GM18505 (cell line): Measurements from ENCODE around the gene PTPN2.

ENCODE experiments used
- ATAC-seq: cut with Tn5 transposase; IDR thresholded peaks from one replicate; pipeline ENCODE4 v1.9.1; 2021; ENCODE audit not compliant: unreplicated experiment
- POLR2A ChIP-seq: IDR thresholded peaks from 4 replicates; pipeline ENCODE4 v1.6.1; 2011; ENCODE audit warnings: borderline replicate concordance; ENCODE audit not compliant: insufficient read depth, insufficient read length; ENCODE audit errors: extremely low read depth

Gene PTPN2

DNA sequence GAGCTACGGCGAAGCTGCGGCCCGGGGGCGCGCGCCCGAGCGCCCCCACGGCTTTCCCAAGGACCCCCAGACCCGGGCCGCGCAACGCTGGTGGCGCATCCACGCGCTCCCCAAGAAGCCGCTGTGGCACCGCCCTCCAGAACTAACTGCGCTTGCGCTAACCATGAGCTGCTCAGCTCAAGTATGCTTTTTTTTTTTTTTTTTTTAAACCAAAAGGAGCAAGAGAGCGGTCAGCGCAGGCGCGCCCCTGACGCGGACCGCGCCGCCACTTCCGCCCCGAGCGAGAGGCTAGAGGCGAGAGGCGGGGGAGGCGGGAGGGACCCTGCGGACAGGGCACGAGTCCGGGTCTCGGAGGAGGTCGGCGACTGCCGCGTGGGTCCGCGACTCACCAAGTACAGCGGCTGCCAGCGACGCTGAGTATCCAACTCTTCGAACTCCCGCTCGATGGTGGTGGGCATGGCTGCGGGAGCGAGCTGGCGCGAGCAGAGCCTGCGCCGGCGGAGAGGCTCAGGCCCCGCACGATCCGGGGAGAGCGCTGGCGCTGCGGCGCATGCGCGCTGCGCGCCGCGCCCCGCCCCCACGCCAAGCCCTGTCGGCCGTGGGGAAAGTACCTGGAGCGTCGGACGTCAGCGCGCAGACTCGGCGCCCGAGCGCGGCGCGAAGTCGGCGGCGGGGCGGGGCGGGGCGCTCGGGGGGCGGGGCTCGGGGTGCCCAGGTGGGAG, at the start of gene PTPN2:
Gene PTPN2 (minus strand): TSS at position 554 of the 722 bp plus-strand sequence. CDS start 96 bp downstream, at position 458.
- ATAC-seq: peak; percentile 73
- TF ChIP-seq POLR2A: peak; percentile 99

DNA sequence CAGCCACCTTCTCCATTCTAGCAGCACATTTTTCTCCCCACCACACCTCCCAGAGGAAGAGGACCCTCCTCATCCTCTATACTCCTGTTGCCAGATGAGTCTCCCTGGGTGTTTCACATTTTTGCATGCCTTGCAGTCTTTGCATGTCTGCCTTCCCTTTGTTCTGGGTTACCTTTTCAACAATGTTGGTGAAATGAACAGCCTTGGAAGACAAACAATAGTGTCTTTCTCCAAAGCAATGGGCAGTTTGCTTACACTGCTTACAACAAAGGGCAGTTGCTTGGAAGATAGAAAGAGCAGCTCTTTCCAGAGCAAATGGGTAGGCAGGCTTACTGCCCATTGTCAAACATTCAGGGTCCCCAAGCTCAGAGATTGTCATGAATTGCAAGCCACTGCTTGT, 49.3 kb upstream of the PTPN2 start:
- ATAC-seq: no peak
- TF ChIP-seq POLR2A: no peak

DNA sequence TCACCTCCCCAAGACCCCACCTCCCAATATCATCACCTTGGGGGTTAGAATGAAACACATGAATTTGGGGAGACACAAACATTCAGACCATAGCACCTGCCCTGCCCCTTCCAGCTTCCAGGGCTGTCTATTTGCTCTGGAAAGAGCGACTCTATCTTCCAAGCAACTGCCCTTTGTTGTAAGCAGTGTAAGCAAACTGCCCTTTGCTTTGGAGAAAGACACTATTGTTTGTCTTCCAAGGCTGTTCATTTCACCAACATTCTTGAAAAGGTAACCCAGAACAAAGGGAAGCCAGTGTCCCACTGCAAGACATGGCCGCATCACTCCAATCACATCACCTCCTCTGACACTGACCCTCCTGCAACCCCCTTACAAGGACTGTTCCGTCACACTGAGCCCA, 46.9 kb upstream of the PTPN2 start:
- no peak for ATAC-seq
- no peak for TF ChIP-seq POLR2A

DNA sequence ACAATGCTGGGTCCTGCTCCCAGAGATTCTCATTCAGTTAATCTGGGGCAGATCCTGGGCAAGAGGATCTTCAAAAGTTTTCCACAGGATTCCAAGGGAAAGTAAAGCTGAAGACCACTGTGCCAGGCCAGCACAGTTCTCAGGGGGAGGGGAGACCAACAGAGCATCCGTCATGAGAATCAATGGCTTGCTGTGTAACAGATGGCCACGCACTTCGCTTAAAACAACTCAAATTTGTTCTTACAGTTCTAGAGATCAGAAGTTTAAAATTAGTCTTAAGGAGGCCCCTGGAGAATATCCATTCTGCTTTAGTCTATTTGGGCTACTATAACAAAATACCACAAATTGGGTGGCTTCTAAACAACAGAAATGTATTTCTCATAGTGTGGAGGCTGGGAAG, 46.3 kb upstream of the PTPN2 start:
- no peak for ATAC-seq
- no peak for TF ChIP-seq POLR2A

DNA sequence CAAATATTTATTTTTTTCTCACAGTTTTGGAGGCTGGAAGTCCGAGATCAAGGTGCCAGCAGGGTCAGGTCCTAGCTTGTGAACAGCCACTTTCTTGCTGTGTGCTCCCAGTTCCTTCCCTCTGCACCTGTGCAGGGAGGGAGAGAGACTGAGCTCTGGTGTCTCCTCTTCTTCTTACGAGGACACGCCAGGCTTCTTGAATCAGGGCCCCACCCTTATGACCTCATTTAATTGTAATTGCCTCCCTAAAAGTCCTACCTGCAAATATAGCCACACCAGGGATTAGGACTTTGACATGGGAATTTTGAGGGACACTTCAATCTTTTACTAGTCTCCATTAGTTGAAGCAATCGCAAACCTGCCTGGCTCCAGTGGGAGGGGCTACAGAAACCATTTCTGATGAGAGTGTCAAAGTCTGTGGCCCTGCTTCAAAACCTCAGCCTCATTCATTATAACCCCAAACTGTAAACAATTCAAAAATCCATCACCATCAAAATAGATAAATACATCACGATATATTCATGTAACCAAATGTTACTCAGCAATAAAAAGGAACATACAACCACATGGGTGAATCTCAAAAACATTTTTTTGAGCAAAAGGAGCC, 45.5 kb upstream of the PTPN2 start:
- no peak for TF ChIP-seq POLR2A
- ATAC-seq: no peak

DNA sequence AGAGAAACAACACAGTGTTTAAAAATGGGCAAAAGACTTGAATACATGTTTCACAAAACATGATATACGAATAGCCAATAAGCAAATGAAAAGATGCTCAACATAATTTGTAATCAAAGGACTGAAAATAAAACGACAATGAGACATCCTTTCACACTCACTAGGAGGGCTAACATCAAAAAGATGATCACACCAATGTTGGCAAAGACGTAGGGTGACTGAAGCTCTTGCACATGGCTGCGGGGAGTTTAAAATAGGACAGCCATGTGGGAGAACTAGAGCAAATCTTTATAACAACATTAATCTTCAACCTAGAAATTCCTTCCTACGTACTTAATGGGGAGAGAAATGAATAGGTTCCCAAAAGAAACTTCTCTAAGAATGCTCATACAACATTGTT, 44.6 kb upstream of the PTPN2 start:
- TF ChIP-seq POLR2A: no peak
- ATAC-seq: no peak

DNA sequence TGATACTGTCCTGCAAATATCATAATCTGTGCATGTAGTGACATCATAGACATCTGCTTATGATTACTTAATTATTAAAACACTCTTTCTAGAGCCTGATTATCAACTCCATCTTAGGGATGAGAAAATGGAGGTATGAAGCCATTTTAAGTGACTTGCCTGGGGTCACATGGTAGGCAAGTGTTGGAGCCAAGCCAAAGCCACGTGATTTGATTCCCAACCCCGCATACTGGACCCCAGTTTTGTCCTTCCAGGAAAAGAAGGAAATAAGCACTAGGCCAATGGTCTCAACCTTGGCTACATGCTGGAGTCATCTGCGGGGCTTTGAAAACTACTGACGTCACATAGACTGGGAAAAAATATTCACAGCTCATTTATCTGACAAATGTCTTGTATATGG, 44.2 kb upstream of the PTPN2 start:
- ATAC-seq: no peak
- no peak for TF ChIP-seq POLR2A

DNA sequence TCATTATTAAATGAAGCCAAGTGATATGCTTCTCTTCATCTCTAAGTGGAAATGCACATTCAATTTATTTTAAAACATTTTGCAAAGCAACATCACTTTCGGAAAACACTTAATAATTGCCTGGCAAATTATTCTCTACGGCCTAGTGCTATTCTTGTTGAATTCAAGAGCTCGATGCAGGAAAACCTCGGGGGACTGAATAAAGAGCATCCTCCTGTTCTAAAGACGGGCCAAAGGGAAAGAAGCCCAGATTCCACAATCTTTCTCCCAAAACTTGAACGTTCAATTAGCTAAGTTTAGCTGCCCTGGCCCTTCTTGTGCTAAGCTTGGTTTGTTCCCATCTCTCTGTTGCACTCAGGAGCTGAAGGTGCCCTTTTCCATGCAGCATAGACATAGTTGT, 40.6 kb upstream of the PTPN2 start:
- no peak for ATAC-seq
- TF ChIP-seq POLR2A: no peak

DNA sequence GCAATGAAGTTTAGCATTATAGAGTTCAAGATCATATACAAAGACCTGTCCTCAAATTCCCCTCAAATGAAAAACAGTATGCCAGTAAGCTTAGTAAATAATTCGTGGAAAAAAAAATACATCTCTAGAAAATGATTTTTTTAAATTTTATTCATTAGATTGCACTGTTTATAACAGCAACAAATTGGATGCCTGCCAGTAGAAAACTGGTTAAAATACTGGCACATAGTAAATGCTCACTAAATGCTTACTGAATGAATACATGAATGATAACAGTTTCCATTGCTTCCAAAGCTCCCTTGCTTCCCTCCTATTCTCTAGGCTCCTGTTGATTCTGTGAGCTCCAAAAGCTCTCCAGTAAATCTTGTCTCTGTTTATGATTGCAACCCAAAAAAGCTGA, 38.2 kb upstream of the PTPN2 start:
- TF ChIP-seq POLR2A: no peak
- no peak for ATAC-seq

DNA sequence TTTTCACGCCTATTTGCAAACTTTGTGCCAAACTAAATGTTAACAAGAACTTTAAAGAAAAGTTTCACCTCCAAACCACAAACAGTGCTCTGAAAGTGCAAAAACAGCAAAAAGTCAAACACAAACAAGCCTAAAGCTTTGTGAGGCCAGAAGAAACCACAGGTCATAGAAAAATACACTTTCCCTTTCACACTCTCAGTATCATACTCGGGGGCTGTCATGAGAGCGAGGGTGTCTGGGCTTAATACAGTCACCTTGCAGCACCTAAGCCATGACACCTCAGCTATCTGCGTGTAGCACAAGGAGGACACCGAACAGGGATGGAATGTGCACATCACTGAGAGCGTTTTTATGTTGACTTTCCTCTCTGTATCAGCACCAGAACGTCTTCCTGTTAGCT, 37.1 kb upstream of the PTPN2 start:
- no peak for ATAC-seq

DNA sequence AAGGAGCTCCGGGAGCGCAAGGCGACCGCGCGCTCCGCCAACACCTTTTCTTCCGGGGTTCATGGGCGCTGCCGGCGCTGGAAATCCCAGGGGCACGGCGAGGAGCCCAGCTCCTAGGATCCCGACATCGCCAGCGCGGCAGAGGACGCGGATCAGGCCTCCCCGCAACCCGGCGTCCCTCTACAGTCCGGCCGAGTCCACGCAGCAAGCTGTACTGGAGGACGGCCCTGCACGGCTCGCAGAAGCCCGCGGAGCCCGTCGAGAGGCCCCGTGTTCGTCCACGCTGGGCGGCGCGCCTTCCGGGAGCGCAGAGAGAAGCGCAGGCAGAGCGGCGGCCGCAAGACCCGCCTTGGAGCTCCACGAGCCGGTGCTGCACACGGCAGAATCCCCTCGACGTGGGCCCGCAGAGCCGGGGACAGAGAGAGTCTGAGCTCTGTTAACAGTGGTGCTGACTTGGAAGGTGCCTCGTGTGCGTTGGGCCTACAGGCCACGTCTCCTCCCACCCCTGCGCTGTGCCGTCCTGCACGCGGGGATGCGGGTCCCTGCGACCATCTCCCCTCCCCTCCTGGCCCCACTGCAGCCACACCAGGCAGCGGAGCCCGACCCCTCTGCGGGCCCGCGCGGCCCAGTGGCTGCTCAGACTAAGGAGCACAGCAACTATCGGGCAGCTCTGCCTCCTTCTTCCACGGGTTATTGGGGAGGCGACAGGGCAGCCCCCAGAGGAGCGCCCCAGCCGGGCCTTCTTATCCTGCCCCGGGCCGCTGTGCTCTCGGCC, 28.1 kb upstream of the PTPN2 start:
- no peak for TF ChIP-seq POLR2A
- no peak for ATAC-seq

More for the DNA sequence above, 37.1 kb upstream of the PTPN2 start:
- TF ChIP-seq POLR2A: no peak

DNA sequence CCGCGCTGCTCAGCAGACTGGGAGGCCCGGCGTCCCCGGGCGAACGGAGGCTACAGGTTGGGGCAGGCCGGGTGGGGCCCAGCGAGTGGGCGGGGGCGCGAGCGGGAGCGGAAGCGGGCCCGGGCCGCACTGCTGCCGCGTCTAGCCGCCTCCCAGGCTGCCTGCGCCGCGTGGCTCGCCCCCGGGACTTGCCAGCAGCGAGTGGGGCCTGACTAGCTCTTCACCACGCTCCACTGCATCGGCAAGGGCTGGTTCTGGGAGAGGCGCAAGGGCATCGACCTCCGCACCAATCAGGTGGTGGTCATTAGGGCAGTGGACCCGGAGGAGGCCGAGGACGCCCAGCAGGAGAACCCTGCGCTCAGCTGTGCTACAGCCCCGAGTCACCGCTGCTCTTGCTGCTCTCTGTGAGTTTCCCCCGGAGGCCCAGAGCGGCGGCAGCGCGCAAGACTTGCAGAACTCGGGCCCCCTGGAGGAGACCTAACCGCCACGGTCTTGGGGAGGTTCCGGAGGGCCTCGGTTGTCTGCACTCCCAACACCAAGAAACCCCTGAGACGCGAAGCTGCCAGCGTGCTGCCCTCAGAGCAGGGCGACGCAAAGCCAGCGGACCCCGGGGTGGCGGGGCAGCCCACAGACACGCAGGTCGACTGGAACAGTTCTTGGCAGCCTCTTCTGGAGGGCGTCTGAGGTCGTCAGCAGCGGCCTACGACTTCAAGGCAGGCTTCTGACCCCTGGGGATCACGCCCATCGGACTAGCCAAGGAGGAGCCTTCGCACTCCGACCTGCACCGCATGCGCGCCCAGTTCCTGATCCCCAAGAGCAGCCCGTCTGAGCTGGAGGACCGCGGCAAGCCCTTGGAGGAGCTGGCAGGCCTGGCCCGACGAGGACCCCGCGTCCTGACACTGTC, 27.2 kb upstream of the PTPN2 start:
- ATAC-seq: peak; percentile 71
- no peak for TF ChIP-seq POLR2A

DNA sequence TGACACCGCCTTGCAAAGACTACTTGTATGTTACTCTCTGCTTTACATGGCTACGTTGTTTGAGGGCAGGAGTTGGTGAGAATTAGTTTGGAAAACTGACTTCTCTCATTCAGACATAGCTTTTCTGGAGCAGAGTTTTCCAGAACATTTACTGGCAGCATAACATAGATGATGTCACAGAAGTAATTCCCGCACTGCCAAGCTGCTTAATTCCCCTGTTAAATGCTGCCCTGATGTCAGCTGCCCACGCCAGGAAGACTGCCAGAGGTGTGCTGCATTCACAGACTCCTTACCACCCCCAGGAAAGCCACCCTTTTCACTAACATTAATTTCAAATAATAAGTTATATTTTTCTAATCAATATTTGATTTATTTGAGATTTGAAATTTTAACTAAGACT, 24.7 kb upstream of the PTPN2 start:
- no peak for TF ChIP-seq POLR2A
- ATAC-seq: no peak
